Measurements from ENCODE around the gene NDUFV2. TPM values are rescaled to one million over a fixed set of nuclear protein-coding genes. Genes with fewer than 3 reads are reported as not detected.

Gene NDUFV2
- total RNA-seq, 1 donor from 2014 or later: 69.0 TPM

GRCh38 chr18:9058406-9058805 lies 44.1 kb upstream of the NDUFV2 start:
- FAIRE-seq: no peak
- no peak for DNase-seq (ENCODE audit: low read depth)
- Histone ChIP-seq H3K27me3 (ENCODE audit: control insufficient read depth, insufficient read depth, low read length) (no peaks in the 10 kb centered on the region), H3K4me3 (ENCODE audit: low read depth, low read length) (no peak overlapping the region), H3K36me3 (ENCODE audit: control insufficient read depth, insufficient read depth, low read length) (no peaks in the 10 kb centered on the region)
- no peak for TF ChIP-seq CTCF (IDR thresholded peaks at IDR 0.05; ENCODE audit: insufficient read depth, low read length, severe bottlenecking)

- TF ChIP-seq CTCF (IDR thresholded peaks at IDR 0.05; ENCODE audit: insufficient read depth, low read length, severe bottlenecking): no peak
- DNase-seq (ENCODE audit: low read depth) (no peak), FAIRE-seq (no peak)
- no peaks in the 10 kb centered on the region for H3K27me3 ChIP-seq (ENCODE audit: control insufficient read depth, insufficient read depth, low read length)
- no peaks in the 10 kb centered on the region for H3K36me3 ChIP-seq (ENCODE audit: control insufficient read depth, insufficient read depth, low read length)
- no peak overlapping the region for H3K4me3 ChIP-seq (ENCODE audit: low read depth, low read length)
Measured at GRCh38 chr18:9062418-9062751, 40.1 kb upstream of the NDUFV2 start.

- TF ChIP-seq CTCF (IDR thresholded peaks at IDR 0.05; ENCODE audit: insufficient read depth, low read length, severe bottlenecking): no peak
- H3K27me3 ChIP-seq (ENCODE audit: control insufficient read depth, insufficient read depth, low read length): no peaks in the 10 kb centered on the region
- FAIRE-seq: no peak
- H3K36me3 ChIP-seq (ENCODE audit: control insufficient read depth, insufficient read depth, low read length): no peaks in the 10 kb centered on the region
- H3K4me3 ChIP-seq (ENCODE audit: low read depth, low read length): no peak overlapping the region
- DNase-seq (ENCODE audit: low read depth): no peak
Measured at GRCh38 chr18:9065864-9066263, 36.6 kb upstream of the NDUFV2 start.

- FAIRE-seq (no peak), DNase-seq (ENCODE audit: low read depth) (no peak)
- Histone ChIP-seq H3K4me3 (ENCODE audit: low read depth, low read length) (no peak overlapping the region), H3K27me3 (ENCODE audit: control insufficient read depth, insufficient read depth, low read length) (no peaks in the 10 kb centered on the region), H3K36me3 (ENCODE audit: control insufficient read depth, insufficient read depth, low read length) (no peaks in the 10 kb centered on the region)
- no peak for TF ChIP-seq CTCF (IDR thresholded peaks at IDR 0.05; ENCODE audit: insufficient read depth, low read length, severe bottlenecking)
Measured at GRCh38 chr18:9066358-9066757, 36.1 kb upstream of the NDUFV2 start.

GRCh38 chr18:9066817-9067306 lies 35.6 kb upstream of the NDUFV2 start:
- no peak for TF ChIP-seq CTCF (IDR thresholded peaks at IDR 0.05; ENCODE audit: insufficient read depth, low read length, severe bottlenecking)
- no peaks in the 10 kb centered on the region for H3K36me3 ChIP-seq (ENCODE audit: control insufficient read depth, insufficient read depth, low read length)
- no peak for DNase-seq (ENCODE audit: low read depth)
- H3K4me3 ChIP-seq (ENCODE audit: low read depth, low read length): no peak overlapping the region
- H3K27me3 ChIP-seq (ENCODE audit: control insufficient read depth, insufficient read depth, low read length): no peaks in the 10 kb centered on the region
- no peak for FAIRE-seq

- H3K27me3 ChIP-seq (ENCODE audit: control insufficient read depth, insufficient read depth, low read length): no peaks in the 10 kb centered on the region
- FAIRE-seq (no peak), DNase-seq (ENCODE audit: low read depth) (no peak)
- no peaks in the 10 kb centered on the region for H3K36me3 ChIP-seq (ENCODE audit: control insufficient read depth, insufficient read depth, low read length)
- TF ChIP-seq CTCF (IDR thresholded peaks at IDR 0.05; ENCODE audit: insufficient read depth, low read length, severe bottlenecking): no peak
- no peak overlapping the region for H3K4me3 ChIP-seq (ENCODE audit: low read depth, low read length)
Measured at GRCh38 chr18:9067823-9068222, 34.7 kb upstream of the NDUFV2 start.
